H1 (cell line): ENCODE results near the gene KRT76. TPM values are rescaled to one million over a fixed set of nuclear protein-coding genes. Genes with fewer than 3 reads are reported as not detected.

Experiments used
- BRCA1 ChIP-seq: IDR thresholded peaks from 2 replicates; pipeline ENCODE4 v1.6.1; 2012; ENCODE audit warnings: low read depth, low read length, improper control_type of control experiment
- EP300 ChIP-seq, 2 experiments: IDR thresholded peaks; 1 replicate in 1 of 2; 2 replicates in 1 of 2; pipeline ENCODE4 v1.6.1; 2011 to 2012; ENCODE audit warnings: low read depth in 2 of 2, low read length in 2 of 2, mild to moderate bottlenecking in 2 of 2, borderline replicate concordance in 1 of 2, inconsistent platforms in 1 of 2, moderate library complexity in 1 of 2
- MAFK ChIP-seq: IDR thresholded peaks from 2 replicates; pipeline ENCODE4 v1.6.1; 2012; ENCODE audit warnings: low read depth, mild to moderate bottlenecking, improper control_type of control experiment, low read length
- NANOG ChIP-seq: IDR thresholded peaks from 2 replicates; pipeline ENCODE4 v1.6.1; 2011; ENCODE audit warnings: low read length, low read depth, mild to moderate bottlenecking, inconsistent platforms; ENCODE audit not compliant: insufficient read depth, poor library complexity, severe bottlenecking
- SIN3A ChIP-seq, 2 experiments: IDR thresholded peaks in 1 of 2; conservative IDR thresholded peaks in 1 of 2; 2 replicates each; pipeline ENCODE4 v1.6.1; 2011 to 2012; ENCODE audit warnings: low read length in 2 of 2, improper control_type of control experiment in 1 of 2, low read depth in 1 of 2, mild to moderate bottlenecking in 1 of 2
- polyA plus RNA-seq, 7 experiments: library from polyadenylated mRNA; depleted of rRNA in 3 of 7; stranded (reverse) in 5 of 7; unstranded in 2 of 7; fragments of >200 nt in 5 of 7; fragments of 200-250 nt in 2 of 7; gene quantifications; 1 replicate in 5 of 7; 2 replicates in 1 of 7; 4 replicates in 1 of 7; pipeline versions ENCODE4 v1.2.1 to v1.2.3, GENCODE V29; 2011 to 2013; ENCODE audit warnings: missing spikeins in 2 of 7, mixed read lengths in 2 of 7
- total RNA-seq: library from RNA; stranded (reverse); fragmentation: NEBNext Ultra II Directional; extraction: Animal tissue kit (Norgen Biotek cat#: 25700); gene quantifications from 2 replicates; pipeline ENCODE4 v1.2.1, GENCODE V29; 2021

Gene KRT76
- total and polyA plus RNA-seq, 2 of the 8 experiments (the other 6 are each of a cell fraction or from before 2014, with no cell fraction given) = not detected

- no peak for TF ChIP-seq MAFK
- TF ChIP-seq BRCA1 = no peak
- TF ChIP-seq EP300 (IDR thresholded peaks at IDR 0.05; ENCODE audit: borderline replicate concordance in 1 of 2, low read depth in 2 of 2, low read length in 2 of 2) = no peak
- no peak for TF ChIP-seq NANOG
- no peak for TF ChIP-seq SIN3A (conservative IDR thresholded peaks at IDR 0.05 in 1 of 2, IDR thresholded peaks at IDR 0.05 in 1 of 2; ENCODE audit: low read depth in 1 of 2, low read length in 2 of 2)
Observed at GRCh38 chr12:52787324-52788191, 10.4 kb upstream of the KRT76 start (continued).
